Left renal pelvis (tissue), 4 donors: ENCODE measurements around the gene TMPRSS7. TPM values are rescaled to one million over a fixed set of nuclear protein-coding genes. Genes with fewer than 3 reads are reported as not detected.

Experiments used
- DNase-seq, 4 donors: peaks; one replicate each; pipeline ENCODE4 v3.0.0-alpha.2; 2013; ENCODE audit warnings: low read depth in 4 of 4, low spot score in 3 of 4
- polyA plus RNA-seq, 4 donors: library from polyadenylated mRNA; unstranded; fragments of 120-200 nt; gene quantifications; one replicate each; pipeline ENCODE4 v1.2.1, GENCODE V29; 2013; ENCODE audit not compliant: insufficient read length in 4 of 4

The TMPRSS7 gene
- polyA plus RNA-seq: not detected

- no peak for DNase-seq
Measured at GRCh38 chr3:112034436-112034835, at the start of gene TMPRSS7. Gene TMPRSS7 (plus strand): TSS chr3:112034736. CDS start chr3:112034846, 110 bp downstream.

DNA sequence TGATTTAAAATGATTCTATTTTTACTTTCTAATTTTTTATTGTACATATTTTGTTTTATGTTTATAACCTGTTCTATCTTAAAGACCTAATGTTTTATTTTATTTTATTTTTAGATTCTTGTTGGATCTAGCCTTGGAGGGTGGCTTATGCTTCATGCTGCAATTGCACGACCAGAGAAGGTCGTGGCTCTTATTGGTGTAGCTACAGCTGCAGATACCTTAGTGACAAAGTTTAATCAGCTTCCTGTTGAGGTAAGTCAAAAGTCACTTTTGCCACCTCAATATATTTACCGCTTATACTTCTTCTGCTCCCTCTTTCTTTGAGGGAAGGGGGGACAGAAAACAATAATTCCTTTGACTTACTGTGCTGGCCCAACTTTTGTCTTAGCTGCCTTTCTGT, 47.7 kb upstream of the TMPRSS7 start:
- no peak for DNase-seq

DNA sequence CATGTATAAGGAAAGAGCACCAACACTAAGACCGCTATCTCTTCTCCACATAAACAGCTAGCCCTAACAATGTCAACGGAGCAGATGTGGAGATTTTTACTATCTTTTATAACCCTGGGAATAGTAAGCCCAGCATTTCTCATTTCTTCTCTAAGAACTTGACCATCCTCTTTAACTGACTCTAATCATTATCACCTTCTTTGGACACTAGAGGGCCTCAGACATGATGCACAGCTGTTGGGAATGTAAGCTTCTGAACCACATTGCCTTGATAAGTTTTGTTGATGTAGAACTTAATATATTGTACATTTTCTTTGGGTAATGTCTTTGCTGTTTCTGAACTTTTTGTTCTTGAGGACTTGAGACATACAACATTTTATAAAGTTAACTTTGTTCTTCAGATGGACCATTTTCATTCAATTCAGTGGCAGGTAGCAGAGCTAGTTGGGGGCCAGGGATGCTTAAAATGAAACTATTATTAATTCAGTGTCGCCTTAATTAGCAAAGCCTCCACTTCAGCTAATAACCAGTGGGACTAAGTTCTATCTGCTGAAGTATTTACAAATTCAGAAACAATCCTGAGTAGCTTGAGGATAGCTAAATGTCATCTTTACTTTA, 45.4 kb upstream of the TMPRSS7 start:
- DNase-seq: no peak

DNA sequence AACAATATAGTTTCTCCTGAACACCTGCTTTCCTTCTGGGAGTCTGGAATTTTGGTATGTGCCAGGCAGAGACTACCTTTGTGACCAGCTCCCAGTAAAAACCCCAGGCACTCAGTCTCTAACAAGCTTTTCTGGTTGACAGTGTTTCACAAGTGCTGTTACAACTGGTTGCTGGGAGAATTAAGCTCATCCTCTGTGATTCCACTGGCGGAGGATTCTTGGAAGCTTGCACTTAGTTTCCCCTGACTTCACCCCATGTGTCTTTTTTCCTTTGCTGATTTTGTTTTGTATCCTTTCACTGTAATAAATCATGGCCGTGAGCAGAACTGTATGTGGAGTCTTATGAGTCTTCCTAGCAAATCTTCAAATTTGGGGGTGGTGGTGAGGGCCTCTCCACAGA, 41.5 kb upstream of the TMPRSS7 start:
- no peak for DNase-seq

- DNase-seq: peak in 2 of 4 donors; percentile 21 to 26
Measured at GRCh38 chr3:111998636-111999483, 35.7 kb upstream of the TMPRSS7 start, which contains the start of gene TAGLN3. Gene TAGLN3 (plus strand): TSS chr3:111998922. CDS start chr3:111999423, 501 bp downstream.

GRCh38 chr3:111999484-112000324, 34.8 kb upstream of the TMPRSS7 start:
- DNase-seq: no peak

DNA sequence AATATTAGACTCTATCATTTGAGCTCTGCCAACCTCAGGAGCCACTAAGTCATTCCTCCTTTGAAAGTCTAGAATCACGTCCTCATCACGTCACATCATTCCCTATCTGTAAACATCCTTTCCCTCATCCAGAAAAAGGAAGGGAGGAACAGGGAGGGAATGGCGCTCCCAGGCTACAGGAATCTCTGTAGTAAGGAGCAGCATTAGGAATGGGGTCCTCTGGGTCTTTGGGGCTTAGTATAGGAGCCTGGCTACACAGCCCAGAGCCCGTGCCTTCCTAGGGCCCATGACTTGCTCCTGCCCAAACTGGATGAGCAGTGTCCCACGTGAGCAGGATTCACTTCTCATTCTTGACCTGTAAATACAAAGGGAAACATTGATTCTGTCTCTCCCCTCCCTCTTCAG, 34.2 kb upstream of the TMPRSS7 start:
- DNase-seq: no peak

- no peak for DNase-seq
Measured at GRCh38 chr3:112000966-112001365, 33.6 kb upstream of the TMPRSS7 start.

- DNase-seq: no peak
Measured at GRCh38 chr3:112001526-112001925, 33.0 kb upstream of the TMPRSS7 start.

GRCh38 chr3:112002096-112002971, 32.2 kb upstream of the TMPRSS7 start:
- no peak for DNase-seq

DNA sequence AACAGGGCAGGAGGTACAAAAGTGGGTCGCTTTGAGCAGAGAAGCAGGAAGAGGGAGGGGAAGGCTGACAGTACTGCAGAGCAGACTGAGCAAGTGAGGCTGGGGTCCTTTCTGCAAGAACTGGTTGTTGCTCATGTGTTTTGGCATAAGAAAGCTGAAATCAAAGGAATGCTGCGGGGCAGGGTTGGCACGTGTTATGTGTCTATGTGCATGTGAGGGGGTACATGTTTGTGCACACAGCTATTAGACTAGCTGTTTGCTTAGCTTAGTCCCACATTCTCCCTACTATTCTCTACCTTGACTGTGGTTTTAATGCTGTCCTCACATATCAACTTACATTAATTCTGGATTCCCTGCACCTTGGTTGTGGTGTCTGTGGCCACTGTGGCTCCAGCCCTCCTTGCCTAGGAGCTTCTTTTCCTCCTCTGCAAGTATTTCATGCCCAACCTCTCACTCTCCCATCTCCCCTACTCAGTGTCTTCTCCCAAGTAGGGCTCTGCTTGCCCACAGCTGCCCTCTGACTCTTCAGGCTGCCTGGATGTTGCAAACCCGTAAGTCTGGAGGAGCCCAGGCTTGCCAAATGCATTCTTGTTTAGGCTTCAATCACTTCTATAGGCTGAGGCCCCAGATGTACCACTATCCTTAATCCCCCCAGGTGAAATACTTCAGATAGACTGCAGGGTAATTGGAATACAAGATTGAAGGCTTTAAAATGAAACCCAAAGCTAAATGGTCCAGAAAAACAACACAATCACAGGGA, 31.0 kb upstream of the TMPRSS7 start:
- no peak for DNase-seq

- no peak for DNase-seq
Measured at GRCh38 chr3:112004187-112004586, 30.3 kb upstream of the TMPRSS7 start.

DNA sequence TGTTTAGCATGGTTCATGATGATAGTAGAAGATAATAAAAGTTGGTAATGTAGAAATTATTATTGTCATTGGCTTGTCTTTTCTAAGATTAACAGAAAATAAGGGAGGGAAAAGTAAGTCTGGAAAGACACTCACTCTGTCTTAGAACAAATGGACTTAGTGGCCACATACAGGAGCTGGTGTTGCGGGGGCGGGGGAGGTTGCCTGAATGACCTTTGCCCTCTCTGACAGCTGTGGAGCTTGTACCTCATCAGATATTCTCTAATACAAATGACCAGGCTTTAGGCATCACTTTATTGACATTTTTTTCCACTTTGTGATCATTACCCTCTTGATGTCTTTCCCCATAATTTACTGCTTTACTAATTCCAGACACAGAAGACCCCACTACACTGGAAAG, 29.9 kb upstream of the TMPRSS7 start:
- DNase-seq: no peak

GRCh38 chr3:112005091-112005672, 29.4 kb upstream of the TMPRSS7 start:
- DNase-seq: no peak

- no peak for DNase-seq
Measured at GRCh38 chr3:112007633-112008032, 26.9 kb upstream of the TMPRSS7 start.

- DNase-seq: no peak
Measured at GRCh38 chr3:112009670-112010069, 24.9 kb upstream of the TMPRSS7 start.

DNA sequence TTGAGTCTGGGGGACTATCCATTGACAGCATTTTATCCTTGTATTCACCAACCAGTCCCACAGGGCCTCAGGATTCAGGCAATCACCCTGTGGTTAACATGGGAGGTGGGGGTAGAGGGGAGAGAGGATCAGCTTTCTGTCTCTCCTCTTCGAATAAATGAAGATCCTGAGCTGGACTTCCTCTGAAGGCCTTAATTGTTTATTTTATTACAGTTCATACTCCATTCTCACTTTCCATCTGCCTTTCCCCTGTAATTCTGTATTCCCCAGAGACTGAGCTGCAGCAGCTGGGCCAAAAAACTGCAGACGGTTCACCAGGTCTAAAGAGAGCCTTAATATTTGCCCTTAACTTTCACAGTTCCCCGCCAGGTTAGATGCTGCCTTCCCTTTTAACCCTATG, 23.9 kb upstream of the TMPRSS7 start:
- DNase-seq: no peak

- DNase-seq: no peak
Measured at GRCh38 chr3:112011376-112011940, 23.1 kb upstream of the TMPRSS7 start.
